Adipocyte (in vitro differentiated cells): ENCODE measurements around the gene ADAMTS4.
A peak's percentile ranks its signal among the peaks of the same experiment; 100 is the strongest.

Experiments
- DNase-seq: peaks from one replicate; pipeline ENCODE4 v3.0.0-alpha.2; 2015; ENCODE audit warnings: low read depth
- H3K27me3 ChIP-seq: replicated peaks from 2 replicates; pipeline ENCODE4 v1.7.0; 2013; ENCODE audit warnings: mild to moderate bottlenecking, low read length, moderate library complexity; ENCODE audit not compliant: control insufficient read depth, insufficient read depth
- H3K36me3 ChIP-seq: 2 replicates; pipeline ENCODE4 v1.7.0; 2013; ENCODE audit warnings: low read length, mild to moderate bottlenecking, moderate library complexity; ENCODE audit not compliant: control insufficient read depth, insufficient read depth, severe bottlenecking
- H3K4me1 ChIP-seq: 2 replicates; pipeline ENCODE4 v1.7.0; 2013; ENCODE audit warnings: mild to moderate bottlenecking, low read length, moderate library complexity; ENCODE audit not compliant: control insufficient read depth, insufficient read depth
- H3K4me3 ChIP-seq: 2 replicates; pipeline ENCODE4 v1.7.0; 2013; ENCODE audit warnings: mild to moderate bottlenecking, low read length, moderate library complexity
- H3K9ac ChIP-seq: 2 replicates; pipeline ENCODE4 v1.7.0; 2013; ENCODE audit warnings: mild to moderate bottlenecking, low read length, moderate library complexity
- H3K9me3 ChIP-seq: 2 replicates; pipeline ENCODE4 v1.7.0; 2013; ENCODE audit warnings: mild to moderate bottlenecking, low read length, moderate library complexity; ENCODE audit not compliant: control insufficient read depth

Gene ADAMTS4

GRCh38 chr1:161198897-161199431 lies at the start of gene ADAMTS4:
ADAMTS4 (minus strand) TSS chr1:161199054; CDS start chr1:161198627, 427 bp downstream.
- H3K4me1 ChIP-seq = peaks cover 89% of the 10 kb centered on the region
- H3K36me3 ChIP-seq = peaks cover 20% of the 10 kb centered on the region
- peak within 1 kb of the TSS; percentile 88 for H3K9ac ChIP-seq
- H3K4me3 ChIP-seq = peak within 1 kb of the TSS; percentile 87
- DNase-seq = peak; percentile 83
- H3K9me3 ChIP-seq = no peaks in the 10 kb centered on the region
- no peaks in the 10 kb centered on the region for H3K27me3 ChIP-seq

GRCh38 chr1:161244888-161245287 lies 46.0 kb upstream of the ADAMTS4 start:
- H3K36me3 ChIP-seq = no peaks in the 10 kb centered on the region
- H3K9ac ChIP-seq = no peak overlapping the region
- no peaks in the 10 kb centered on the region for H3K27me3 ChIP-seq
- no peak overlapping the region for H3K4me3 ChIP-seq
- no peaks in the 10 kb centered on the region for H3K9me3 ChIP-seq
- H3K4me1 ChIP-seq = no peaks in the 10 kb centered on the region
- DNase-seq = no peak

GRCh38 chr1:161242313-161242712 lies 43.5 kb upstream of the ADAMTS4 start:
- no peaks in the 10 kb centered on the region for H3K36me3 ChIP-seq
- no peak overlapping the region for H3K4me3 ChIP-seq
- no peaks in the 10 kb centered on the region for H3K4me1 ChIP-seq
- DNase-seq = no peak
- H3K9ac ChIP-seq = no peak overlapping the region
- no peaks in the 10 kb centered on the region for H3K27me3 ChIP-seq
- H3K9me3 ChIP-seq = no peaks in the 10 kb centered on the region

GRCh38 chr1:161241682-161242081 lies 42.8 kb upstream of the ADAMTS4 start:
- no peak for DNase-seq
- Histone ChIP-seq H3K4me3 (no peak overlapping the region), H3K4me1 (no peaks in the 10 kb centered on the region), H3K36me3 (no peaks in the 10 kb centered on the region), H3K9ac (no peak overlapping the region), H3K9me3 (no peaks in the 10 kb centered on the region), H3K27me3 (no peaks in the 10 kb centered on the region)

GRCh38 chr1:161238039-161238473 lies 39.2 kb upstream of the ADAMTS4 start, which contains the start of gene NR1I3:
NR1I3 (minus strand) TSS chr1:161238203; CDS start chr1:161236565, 1,638 bp downstream.
- Histone ChIP-seq H3K9ac (no peak within 1 kb of the TSS), H3K4me3 (no peak within 1 kb of the TSS), H3K27me3 (peaks cover 4% of the 10 kb centered on the region), H3K9me3 (no peaks in the 10 kb centered on the region), H3K4me1 (no peaks in the 10 kb centered on the region), H3K36me3 (no peaks in the 10 kb centered on the region)
- no peak for DNase-seq

GRCh38 chr1:161235957-161236775 lies 37.3 kb upstream of the ADAMTS4 start:
- Histone ChIP-seq H3K4me1 (no peaks in the 10 kb centered on the region), H3K4me3 (no peak overlapping the region), H3K9ac (no peak overlapping the region), H3K27me3 (peaks cover 4% of the 10 kb centered on the region), H3K36me3 (no peaks in the 10 kb centered on the region), H3K9me3 (no peaks in the 10 kb centered on the region)
- no peak for DNase-seq

- Histone ChIP-seq H3K4me3 (no peak overlapping the region), H3K27me3 (peaks cover 4% of the 10 kb centered on the region), H3K9ac (no peak overlapping the region), H3K9me3 (no peaks in the 10 kb centered on the region), H3K36me3 (peaks cover 23% of the 10 kb centered on the region), H3K4me1 (no peaks in the 10 kb centered on the region)
- DNase-seq = no peak
These were observed 34.2 kb upstream of the ADAMTS4 start for GRCh38 chr1:161233102-161233501.

GRCh38 chr1:161230762-161231161 lies 31.9 kb upstream of the ADAMTS4 start:
- Histone ChIP-seq H3K9me3 (no peaks in the 10 kb centered on the region), H3K9ac (no peak overlapping the region), H3K36me3 (peaks cover 26% of the 10 kb centered on the region), H3K27me3 (no peaks in the 10 kb centered on the region), H3K4me1 (peaks cover 9% of the 10 kb centered on the region), H3K4me3 (no peak overlapping the region)
- DNase-seq = no peak

- no peak for DNase-seq
- no peaks in the 10 kb centered on the region for H3K27me3 ChIP-seq
- H3K9me3 ChIP-seq = no peaks in the 10 kb centered on the region
These were observed 31.0 kb upstream of the ADAMTS4 start for GRCh38 chr1:161229896-161230295.

GRCh38 chr1:161228032-161228431 lies 29.2 kb upstream of the ADAMTS4 start:
- Histone ChIP-seq H3K4me3 (no peak overlapping the region), H3K27me3 (no peaks in the 10 kb centered on the region), H3K36me3 (peaks cover 26% of the 10 kb centered on the region), H3K4me1 (peaks cover 14% of the 10 kb centered on the region), H3K9ac (no peak overlapping the region), H3K9me3 (no peaks in the 10 kb centered on the region)
- no peak for DNase-seq

More at GRCh38 chr1:161229896-161230295, 31.0 kb upstream of the ADAMTS4 start:
- H3K9ac ChIP-seq = no peak overlapping the region
- peaks cover 14% of the 10 kb centered on the region for H3K4me1 ChIP-seq
- no peak overlapping the region for H3K4me3 ChIP-seq
- peaks cover 26% of the 10 kb centered on the region for H3K36me3 ChIP-seq

GRCh38 chr1:161227196-161227871 lies 28.5 kb upstream of the ADAMTS4 start:
- peaks cover 26% of the 10 kb centered on the region for H3K36me3 ChIP-seq
- H3K4me3 ChIP-seq = peak overlapping the region; percentile 93
- DNase-seq = peak; percentile 94
- H3K4me1 ChIP-seq = peaks cover 17% of the 10 kb centered on the region
- H3K27me3 ChIP-seq = no peaks in the 10 kb centered on the region
- H3K9ac ChIP-seq = peak overlapping the region; percentile 90
- H3K9me3 ChIP-seq = no peaks in the 10 kb centered on the region
